ENCODE results near the gene GRAMD4.

DNA sequence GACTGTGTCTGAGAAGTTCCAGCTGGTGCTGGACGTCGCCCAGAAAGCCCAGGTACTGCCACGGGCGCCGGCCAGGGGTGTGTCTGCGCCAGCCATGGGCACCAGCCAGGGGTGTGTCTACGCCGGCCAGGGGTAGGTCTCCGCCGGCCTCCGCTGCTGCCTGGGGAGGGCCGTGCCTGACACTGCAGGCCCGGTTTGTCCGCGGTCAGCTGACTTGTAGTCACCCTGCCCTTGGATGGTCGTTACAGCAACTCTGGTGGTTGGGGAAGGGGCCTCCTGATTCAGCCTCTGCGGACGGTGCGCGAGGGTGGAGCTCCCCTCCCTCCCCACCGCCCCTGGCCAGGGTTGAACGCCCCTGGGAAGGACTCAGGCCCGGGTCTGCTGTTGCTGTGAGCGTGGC is 47.9 kb downstream of the GRAMD4 start:
- TF ChIP-seq, protein P1, sequence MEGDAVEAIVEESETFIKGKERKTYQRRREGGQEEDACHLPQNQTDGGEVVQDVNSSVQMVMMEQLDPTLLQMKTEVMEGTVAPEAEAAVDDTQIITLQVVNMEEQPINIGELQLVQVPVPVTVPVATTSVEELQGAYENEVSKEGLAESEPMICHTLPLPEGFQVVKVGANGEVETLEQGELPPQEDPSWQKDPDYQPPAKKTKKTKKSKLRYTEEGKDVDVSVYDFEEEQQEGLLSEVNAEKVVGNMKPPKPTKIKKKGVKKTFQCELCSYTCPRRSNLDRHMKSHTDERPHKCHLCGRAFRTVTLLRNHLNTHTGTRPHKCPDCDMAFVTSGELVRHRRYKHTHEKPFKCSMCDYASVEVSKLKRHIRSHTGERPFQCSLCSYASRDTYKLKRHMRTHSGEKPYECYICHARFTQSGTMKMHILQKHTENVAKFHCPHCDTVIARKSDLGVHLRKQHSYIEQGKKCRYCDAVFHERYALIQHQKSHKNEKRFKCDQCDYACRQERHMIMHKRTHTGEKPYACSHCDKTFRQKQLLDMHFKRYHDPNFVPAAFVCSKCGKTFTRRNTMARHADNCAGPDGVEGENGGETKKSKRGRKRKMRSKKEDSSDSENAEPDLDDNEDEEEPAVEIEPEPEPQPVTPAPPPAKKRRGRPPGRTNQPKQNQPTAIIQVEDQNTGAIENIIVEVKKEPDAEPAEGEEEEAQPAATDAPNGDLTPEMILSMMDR (IDR thresholded peaks at IDR 0.05), result no peak
- no peak for TF ChIP-seq POLR2A (IDR thresholded peaks at IDR 0.05)

Data from testis (tissue), 2 donors.